GM19468 (cell line): ENCODE measurements around the gene FRMD1.

ENCODE experiments used
- ATAC-seq: cut with Tn5 transposase; IDR thresholded peaks from one replicate; pipeline ENCODE4 v1.9.1; 2021; ENCODE audit warnings: mild to moderate bottlenecking, moderate library complexity, moderate number of reproducible peaks; ENCODE audit not compliant: unreplicated experiment; ENCODE audit errors: extremely low read depth

Gene FRMD1

DNA sequence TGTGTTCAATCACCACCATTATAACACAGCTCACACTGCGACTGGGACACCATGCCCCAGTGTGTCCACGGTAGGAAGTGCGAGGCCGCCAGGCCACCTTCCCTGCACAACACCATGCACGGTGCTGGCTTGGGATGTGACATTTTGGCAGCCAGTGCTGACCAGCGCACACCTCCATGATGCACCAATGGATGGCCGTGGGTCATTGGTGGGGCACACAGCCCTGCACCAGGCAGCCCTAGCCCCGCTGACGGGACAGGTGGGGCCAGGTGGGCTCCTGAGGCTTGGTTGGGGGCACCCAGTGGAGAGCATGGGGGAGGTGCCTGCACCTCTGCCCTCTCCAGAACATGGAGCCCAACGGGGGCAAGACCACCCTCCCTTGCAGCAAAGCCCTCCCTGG, 18.2 kb upstream of the FRMD1 start:
- no peak for ATAC-seq

GRCh38 chr6:168096271-168096764, 17.3 kb upstream of the FRMD1 start:
- no peak for ATAC-seq

GRCh38 chr6:168095716-168096250, 16.8 kb upstream of the FRMD1 start:
- no peak for ATAC-seq

DNA sequence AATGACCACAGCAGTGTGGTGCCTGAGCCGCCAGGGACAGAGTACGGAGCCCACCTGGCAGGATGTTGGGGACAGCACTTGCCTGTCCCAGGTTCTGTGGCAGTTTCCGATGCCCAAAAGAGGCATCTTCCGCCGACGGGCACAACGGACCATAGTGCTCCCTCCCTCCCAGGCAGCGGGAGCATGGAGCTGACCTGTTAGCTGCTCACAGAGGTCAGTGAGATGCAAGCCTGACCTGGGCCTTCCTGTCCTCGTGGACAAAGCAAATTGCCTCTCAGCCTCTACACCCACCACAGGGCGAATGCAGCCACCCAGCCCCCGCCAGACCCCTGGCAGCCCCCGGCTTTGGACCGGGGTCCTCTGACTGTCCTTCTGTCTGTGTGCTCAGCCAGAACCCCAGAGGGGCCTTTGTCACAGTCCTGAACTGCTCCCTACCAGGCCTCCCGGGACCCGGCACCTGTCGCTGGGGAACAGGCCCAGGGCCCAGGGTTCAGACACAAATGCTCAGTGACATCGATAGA, 16.2 kb upstream of the FRMD1 start:
- ATAC-seq: no peak

GRCh38 chr6:168093634-168094033, 14.6 kb upstream of the FRMD1 start:
- ATAC-seq: no peak

GRCh38 chr6:168093071-168093505, 14.1 kb upstream of the FRMD1 start:
- ATAC-seq: no peak

- ATAC-seq: no peak
Measured at GRCh38 chr6:168092541-168092940, 13.5 kb upstream of the FRMD1 start.

DNA sequence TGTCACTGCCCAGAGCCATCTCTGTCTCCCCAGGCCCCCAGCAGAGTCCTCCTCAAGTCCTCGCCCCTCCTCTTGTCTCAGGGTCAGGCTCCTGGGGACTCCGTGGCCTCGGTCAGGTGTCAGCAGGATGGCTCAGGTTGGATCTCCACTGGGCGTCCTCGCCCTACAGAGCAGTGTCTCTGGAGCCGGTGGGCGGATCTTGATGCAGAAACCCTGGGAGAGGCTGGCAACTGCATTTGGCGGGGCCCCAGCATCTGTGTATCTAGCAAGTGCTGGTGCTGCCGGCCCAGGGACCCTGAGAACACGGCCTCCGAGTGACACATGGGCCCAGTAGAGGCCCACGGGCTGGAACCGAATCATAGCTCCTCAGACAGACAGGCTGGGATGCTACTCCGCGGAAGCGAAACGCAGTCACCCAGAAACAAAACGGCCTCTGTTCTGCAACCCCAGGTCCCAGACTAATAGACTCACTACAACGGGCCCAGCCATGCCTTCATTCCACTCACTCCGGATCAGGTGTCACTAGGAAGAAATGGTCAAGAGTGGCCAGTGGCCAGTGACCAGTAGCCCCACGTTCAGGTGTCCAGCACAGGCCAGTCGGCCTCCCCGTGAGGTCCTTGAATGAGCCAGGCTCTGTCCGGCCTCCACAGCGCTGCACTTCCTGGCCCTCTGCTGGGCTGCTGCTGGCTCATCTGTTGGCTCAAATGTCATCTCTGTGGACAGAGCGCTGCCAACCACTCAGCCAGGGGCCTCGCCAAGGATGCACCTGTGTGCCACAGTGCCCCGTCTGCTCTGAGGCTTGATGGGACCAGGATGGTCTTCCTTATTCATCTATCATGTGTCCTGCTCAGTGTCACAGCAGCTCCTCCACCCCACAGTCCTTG, 12.6 kb upstream of the FRMD1 start:
- no peak for ATAC-seq

DNA sequence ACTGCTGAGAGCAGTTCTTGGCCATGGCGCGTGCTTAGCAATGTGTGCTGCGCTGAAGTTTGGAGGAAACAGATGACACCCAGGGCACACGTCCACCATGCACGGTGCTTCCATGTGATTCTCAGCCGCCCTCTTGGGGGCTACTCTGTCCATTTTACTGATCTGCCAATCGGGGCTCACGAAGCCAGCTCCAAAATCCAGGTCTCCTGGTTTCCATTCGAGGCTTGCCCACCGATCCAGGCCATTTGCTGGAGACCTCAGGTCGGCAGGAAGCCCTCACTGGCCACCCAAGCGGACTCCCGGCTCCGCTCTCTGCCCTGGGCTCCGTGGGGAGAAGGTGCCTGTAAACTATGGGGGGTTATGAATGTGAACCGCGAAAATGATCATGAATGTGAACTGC, 11.7 kb upstream of the FRMD1 start:
- no peak for ATAC-seq

- no peak for ATAC-seq
Measured at GRCh38 chr6:168090064-168090690, 11.2 kb upstream of the FRMD1 start.

DNA sequence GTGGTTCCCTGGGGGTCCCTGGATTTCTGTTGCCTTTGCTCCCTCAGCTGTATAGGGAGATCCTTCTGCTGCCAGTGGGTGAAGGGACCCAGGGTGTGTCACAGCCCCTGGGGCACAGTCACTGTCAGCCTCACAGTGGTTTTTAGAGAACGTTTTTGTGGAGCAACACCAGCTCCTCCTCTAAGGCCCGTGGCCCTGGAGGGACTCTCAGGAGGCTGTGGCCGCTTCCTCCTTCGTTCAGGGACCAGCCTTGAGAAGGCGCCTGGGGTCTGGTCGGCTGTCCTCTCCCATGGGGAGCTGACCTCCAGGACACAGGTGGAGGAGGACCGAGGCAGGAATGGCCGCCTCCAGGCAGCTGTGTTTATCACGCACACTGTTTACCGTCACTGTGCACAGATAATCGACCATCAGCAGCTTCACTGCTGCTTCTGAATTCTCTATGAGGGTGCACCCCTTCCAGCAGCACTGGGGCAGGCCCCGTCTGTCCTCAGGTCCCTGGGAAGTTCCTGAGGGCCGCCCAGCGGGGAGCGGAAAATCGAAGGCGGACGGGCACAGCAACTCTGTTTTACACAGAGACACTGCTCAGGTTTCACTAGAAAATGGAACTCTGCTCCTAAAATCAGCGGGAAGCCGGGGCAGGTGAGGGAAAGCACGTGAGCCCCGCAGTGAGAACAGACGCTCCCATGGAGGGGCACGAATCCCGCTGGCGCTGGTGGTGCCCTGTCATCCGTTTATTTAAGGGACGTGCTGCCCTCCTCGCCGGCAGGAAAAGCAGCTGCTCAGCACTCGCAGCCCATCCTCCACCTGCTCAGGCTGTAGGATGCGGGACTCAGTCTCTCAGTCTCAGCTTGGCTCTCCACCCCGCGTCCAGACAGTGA, 10.4 kb upstream of the FRMD1 start:
- no peak for ATAC-seq

- ATAC-seq: no peak
Measured at GRCh38 chr6:168088161-168089053, 9.4 kb upstream of the FRMD1 start.

GRCh38 chr6:168087436-168088160, 8.6 kb upstream of the FRMD1 start:
- ATAC-seq: no peak

DNA sequence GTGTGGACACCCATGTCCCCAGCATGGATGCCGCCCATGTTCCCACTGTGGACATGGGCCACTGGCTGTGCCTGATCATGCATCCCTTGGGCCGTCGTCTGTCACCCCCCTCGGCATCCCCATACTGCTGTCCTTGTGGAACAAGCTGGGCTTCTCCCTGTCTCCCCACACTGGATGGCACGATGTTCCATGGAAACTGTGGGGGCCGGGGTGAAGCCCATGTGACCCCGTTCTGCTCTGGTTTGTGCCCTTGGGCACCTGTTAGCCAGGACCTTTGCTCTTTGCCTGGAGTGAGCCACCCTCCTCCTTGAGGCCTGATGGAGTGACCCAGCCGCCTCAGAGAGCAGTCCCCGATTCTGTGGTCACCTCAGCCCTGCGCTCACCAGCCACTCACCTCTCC, 7.6 kb upstream of the FRMD1 start:
- no peak for ATAC-seq

DNA sequence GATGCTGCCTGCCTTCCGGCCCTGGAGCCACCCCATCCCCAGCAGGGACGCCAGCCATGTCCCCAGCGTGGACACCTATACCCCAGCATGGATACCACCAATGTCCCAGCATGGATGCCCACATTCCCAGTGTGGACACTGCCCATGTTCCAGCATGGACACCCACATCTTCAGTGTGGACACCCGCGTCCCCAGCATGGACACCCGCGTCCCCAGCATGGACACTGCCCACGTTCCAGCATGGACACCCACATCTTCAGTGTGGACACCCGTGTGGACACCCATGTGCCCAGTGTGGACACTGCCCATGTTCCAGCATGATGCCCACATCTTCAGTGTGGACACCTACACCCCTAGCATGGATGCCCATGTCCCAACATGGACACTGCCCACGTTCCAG, 7.1 kb upstream of the FRMD1 start:
- ATAC-seq: no peak

DNA sequence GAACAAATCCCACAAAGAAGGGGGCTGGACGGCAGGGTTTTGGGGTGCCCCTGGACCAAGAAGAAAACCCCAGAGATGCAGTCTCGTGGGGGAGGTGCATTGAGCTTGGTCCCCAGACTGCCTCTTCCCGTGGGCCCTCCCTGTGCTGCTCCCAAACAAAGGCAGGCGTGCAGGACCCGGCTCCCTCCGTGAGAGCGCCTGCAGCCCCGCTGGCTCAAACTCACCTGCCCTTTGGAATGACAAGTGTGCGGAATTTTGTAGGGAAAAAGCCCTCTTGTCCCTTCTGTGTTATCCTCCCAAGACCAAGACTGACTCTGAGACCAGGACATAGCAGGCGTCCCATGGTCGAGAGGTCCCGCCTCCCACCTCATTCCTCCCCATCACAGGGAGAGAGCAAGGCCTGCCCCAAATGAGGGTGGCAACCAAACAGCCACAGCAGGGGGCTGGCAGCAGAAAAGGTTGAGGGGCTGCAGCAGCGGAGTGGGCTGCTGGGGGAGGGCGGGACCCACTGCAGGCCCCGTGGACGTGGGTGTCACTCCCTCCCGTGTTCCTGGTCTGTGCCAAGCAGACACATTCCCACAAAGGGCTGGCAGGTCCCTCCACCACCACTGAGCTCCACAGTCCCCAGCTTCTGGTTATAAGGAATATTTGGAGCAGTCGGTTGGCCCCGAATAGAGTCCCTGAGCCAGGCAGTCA, 5.6 kb upstream of the FRMD1 start:
- no peak for ATAC-seq

DNA sequence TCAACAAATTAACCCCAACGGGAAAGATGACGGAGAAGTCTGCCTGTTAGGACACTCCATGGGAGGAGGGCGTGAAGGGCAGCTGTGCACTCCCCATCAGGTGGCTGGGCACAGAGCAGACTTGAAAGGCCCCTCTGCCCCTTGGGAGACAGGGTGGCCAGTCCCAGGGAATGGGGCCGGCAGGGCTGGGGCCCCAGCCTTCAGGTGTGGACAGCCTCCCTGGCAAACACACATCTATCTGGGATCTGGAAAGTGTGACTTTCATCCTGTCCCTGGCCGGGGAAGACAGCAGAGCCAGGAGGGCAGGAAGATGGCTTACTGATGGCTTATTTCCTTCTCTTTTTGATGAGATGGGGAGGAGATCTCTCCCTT, 4.5 kb upstream of the FRMD1 start:
- ATAC-seq: no peak
